B cell (primary cell): ENCODE results near the gene FNDC10.
"Not testable (repeated sequence)": the region's sequence is repeated elsewhere in the genome, so short reads cannot be mapped to it uniquely, and the experiment has no call there.

Experiments
- CTCF ChIP-seq: fragments of 200-600 bp; IDR thresholded peaks from one replicate; pipeline ENCODE4 v1.8.0; 2022; ENCODE audit warnings: antibody characterized with exemption, mild to moderate bottlenecking
- EZH2 ChIP-seq: IDR thresholded peaks from 2 replicates; pipeline ENCODE4 v1.6.1; 2012; ENCODE audit warnings: borderline replicate concordance, low read depth, mild to moderate bottlenecking, moderate library complexity, low read length; ENCODE audit not compliant: insufficient read depth, poor library complexity, severe bottlenecking

GRCh38 chr1:1595341-1595740 lies 4.6 kb downstream of the FNDC10 start:
- not testable (repeated sequence) for TF ChIP-seq CTCF, EZH2
